Measurements from ENCODE around the gene SSX2IP.

- TF ChIP-seq, protein P1, sequence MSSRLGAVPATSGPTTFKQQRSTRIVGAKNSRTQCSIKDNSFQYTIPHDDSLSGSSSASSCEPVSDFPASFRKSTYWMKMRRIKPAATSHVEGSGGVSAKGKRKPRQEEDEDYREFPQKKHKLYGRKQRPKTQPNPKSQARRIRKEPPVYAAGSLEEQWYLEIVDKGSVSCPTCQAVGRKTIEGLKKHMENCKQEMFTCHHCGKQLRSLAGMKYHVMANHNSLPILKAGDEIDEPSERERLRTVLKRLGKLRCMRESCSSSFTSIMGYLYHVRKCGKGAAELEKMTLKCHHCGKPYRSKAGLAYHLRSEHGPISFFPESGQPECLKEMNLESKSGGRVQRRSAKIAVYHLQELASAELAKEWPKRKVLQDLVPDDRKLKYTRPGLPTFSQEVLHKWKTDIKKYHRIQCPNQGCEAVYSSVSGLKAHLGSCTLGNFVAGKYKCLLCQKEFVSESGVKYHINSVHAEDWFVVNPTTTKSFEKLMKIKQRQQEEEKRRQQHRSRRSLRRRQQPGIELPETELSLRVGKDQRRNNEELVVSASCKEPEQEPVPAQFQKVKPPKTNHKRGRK (CRISPR knock-in tag; IDR thresholded peaks at IDR 0.05; ENCODE audit: borderline replicate concordance) = no peak
- TF ChIP-seq NFYB (CRISPR knock-in tag; conservative IDR thresholded peaks at IDR 0.05; ENCODE audit: low read depth) (no peak), ARID4B (CRISPR knock-in tag; IDR thresholded peaks at IDR 0.05; ENCODE audit: borderline replicate concordance) (no peak), CREM (CRISPR knock-in tag; IDR thresholded peaks at IDR 0.05) (no peak), FOXK1 (CRISPR knock-in tag; IDR thresholded peaks at IDR 0.05) (no peak), ZNF121 (CRISPR knock-in tag; IDR thresholded peaks at IDR 0.05) (no peak), JUN (CRISPR knock-in tag; IDR thresholded peaks at IDR 0.05) (no peak)
- TF ChIP-seq, protein P2, sequence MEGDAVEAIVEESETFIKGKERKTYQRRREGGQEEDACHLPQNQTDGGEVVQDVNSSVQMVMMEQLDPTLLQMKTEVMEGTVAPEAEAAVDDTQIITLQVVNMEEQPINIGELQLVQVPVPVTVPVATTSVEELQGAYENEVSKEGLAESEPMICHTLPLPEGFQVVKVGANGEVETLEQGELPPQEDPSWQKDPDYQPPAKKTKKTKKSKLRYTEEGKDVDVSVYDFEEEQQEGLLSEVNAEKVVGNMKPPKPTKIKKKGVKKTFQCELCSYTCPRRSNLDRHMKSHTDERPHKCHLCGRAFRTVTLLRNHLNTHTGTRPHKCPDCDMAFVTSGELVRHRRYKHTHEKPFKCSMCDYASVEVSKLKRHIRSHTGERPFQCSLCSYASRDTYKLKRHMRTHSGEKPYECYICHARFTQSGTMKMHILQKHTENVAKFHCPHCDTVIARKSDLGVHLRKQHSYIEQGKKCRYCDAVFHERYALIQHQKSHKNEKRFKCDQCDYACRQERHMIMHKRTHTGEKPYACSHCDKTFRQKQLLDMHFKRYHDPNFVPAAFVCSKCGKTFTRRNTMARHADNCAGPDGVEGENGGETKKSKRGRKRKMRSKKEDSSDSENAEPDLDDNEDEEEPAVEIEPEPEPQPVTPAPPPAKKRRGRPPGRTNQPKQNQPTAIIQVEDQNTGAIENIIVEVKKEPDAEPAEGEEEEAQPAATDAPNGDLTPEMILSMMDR (IDR thresholded peaks at IDR 0.05) = no peak
Measured at GRCh38 chr1:84674705-84675104, 15.6 kb downstream of the SSX2IP start.
